Right ventricle myocardium superior (tissue), 1 donor: ENCODE measurements around the gene BMPR1A. TPM values are rescaled to one million over a fixed set of nuclear protein-coding genes. Genes with fewer than 3 reads are reported as not detected.

ENCODE experiments used
- ATAC-seq: fragments of 200-7000 bp; cut with Tn5 transposase; one replicate; pipeline ENCODE4 v1.9.1; 2020; ENCODE audit warnings: mild to moderate bottlenecking; ENCODE audit not compliant: poor library complexity
- DNase-seq: peaks from one replicate; pipeline ENCODE4 v3.0.0-alpha.2; 2020
- intact Hi-C: fragments of 100-400 bp; cut with DNase I; formaldehyde crosslinking; loops from one replicate; pipeline ENCODE4 v1.11.2; 2022
- long read RNA-seq: library from polyadenylated mRNA; unstranded; transcript quantifications from one replicate; pipeline ENCODE4 v2.0.0, GENCODE V29; 2021
- total RNA-seq: library from RNA; stranded (reverse); fragmentation: NEBNext Ultra II Directional; extraction: Animal tissue kit (Norgen Biotek cat#: 25700); gene quantifications from one replicate; pipeline ENCODE4 v1.2.1, GENCODE V29; 2021
- donor health status: DM: no; HTN: yes; CAD: no; lungs with severe emphysema.

The BMPR1A gene
- total RNA-seq: 50.2 TPM
- long read RNA-seq, full-length matches to known transcripts: 25 of 79 reads
- long read RNA-seq, partial matches to known transcripts: 8 of 79 reads
- long read RNA-seq, other reads (novel, unspliced or antisense): 46 of 79 reads

GRCh38 chr10:86756511-86757112 lies at the start of gene BMPR1A:
Gene BMPR1A (plus strand): TSS chr10:86756619. CDS start chr10:86876019, 119,400 bp downstream.
- peak; percentile 93 for DNase-seq
- intact Hi-C loops: no loop called here

GRCh38 chr10:86706977-86707376 lies 49.4 kb upstream of the BMPR1A start:
- intact Hi-C loops: no loop called here
- ATAC-seq (no peak), DNase-seq (no peak)

More at GRCh38 chr10:86756511-86757112, at the start of gene BMPR1A:
- peak; percentile 14 for ATAC-seq

- intact Hi-C loops: no loop called here
- DNase-seq: no peak
- no peak for ATAC-seq
Measured at GRCh38 chr10:86707505-86707904, 48.9 kb upstream of the BMPR1A start.

- ATAC-seq (no peak), DNase-seq (no peak)
- intact Hi-C loops: no loop called here
Measured at GRCh38 chr10:86708068-86708782, 48.2 kb upstream of the BMPR1A start.

- ATAC-seq (no peak), DNase-seq (no peak)
- intact Hi-C loops: no loop called here
Measured at GRCh38 chr10:86708783-86709380, 47.5 kb upstream of the BMPR1A start.

GRCh38 chr10:86709396-86710185 lies 46.8 kb upstream of the BMPR1A start:
- DNase-seq: no peak
- intact Hi-C loops: loop anchor here (5.0 kb wide), 1 partner anchor 188 kb away; no protein-coding TSS in a partner anchor
- ATAC-seq: no peak

GRCh38 chr10:86710987-86711512 lies 45.4 kb upstream of the BMPR1A start:
- ATAC-seq: peak; percentile 77
- DNase-seq: peak; percentile 92
- intact Hi-C loops: loop anchor here (5.0 kb wide), 1 partner anchor 186 kb away; no protein-coding TSS in a partner anchor

- intact Hi-C loops: loop anchor here (5.0 kb wide), 1 partner anchor 186 kb away; no protein-coding TSS in a partner anchor
- ATAC-seq (peak; percentile 26), DNase-seq (peak; percentile 69)
Measured at GRCh38 chr10:86711513-86712316, 44.7 kb upstream of the BMPR1A start.

GRCh38 chr10:86712317-86712707 lies 44.1 kb upstream of the BMPR1A start:
- intact Hi-C loops: loop anchor here (5.0 kb wide), 1 partner anchor 185 kb away; no protein-coding TSS in a partner anchor
- ATAC-seq (no peak), DNase-seq (no peak)

- no peak for ATAC-seq
- DNase-seq: no peak
- intact Hi-C loops: no loop called here
Measured at GRCh38 chr10:86715156-86715795, 41.1 kb upstream of the BMPR1A start.

GRCh38 chr10:86715836-86716235 lies 40.6 kb upstream of the BMPR1A start:
- DNase-seq: no peak
- intact Hi-C loops: no loop called here
- no peak for ATAC-seq

GRCh38 chr10:86716466-86716865 lies 40.0 kb upstream of the BMPR1A start:
- intact Hi-C loops: no loop called here
- DNase-seq (no peak), ATAC-seq (peak; percentile 1)

- no peak for ATAC-seq
- intact Hi-C loops: no loop called here
- no peak for DNase-seq
Measured at GRCh38 chr10:86718556-86718955, 37.9 kb upstream of the BMPR1A start.

GRCh38 chr10:86721232-86721631 lies 35.2 kb upstream of the BMPR1A start:
- intact Hi-C loops: no loop called here
- ATAC-seq (no peak), DNase-seq (no peak)

- DNase-seq (no peak), ATAC-seq (no peak)
- intact Hi-C loops: no loop called here
Measured at GRCh38 chr10:86723009-86723408, 33.4 kb upstream of the BMPR1A start.

GRCh38 chr10:86724445-86724844 lies 32.0 kb upstream of the BMPR1A start:
- DNase-seq (no peak), ATAC-seq (no peak)
- intact Hi-C loops: no loop called here

- ATAC-seq: peak; percentile 20
- no peak for DNase-seq
- intact Hi-C loops: no loop called here
Measured at GRCh38 chr10:86725980-86726676, 30.3 kb upstream of the BMPR1A start.
